Lower leg skin (tissue), 4 donors: ENCODE measurements around the gene SH3BGRL3. TPM values are rescaled to one million over a fixed set of nuclear protein-coding genes. Genes with fewer than 3 reads are reported as not detected.

Source experiments
- DNase-seq, 2 donors: peaks; one replicate each; pipeline ENCODE4 v3.0.0-alpha.2; 2019; ENCODE audit warnings: low spot score in 2 of 2
- H3K4me3 ChIP-seq: fragments of 200-600 bp; sonication (generic); 2 replicates; pipeline ENCODE4 v1.5.1; 2017; ENCODE audit warnings: mild to moderate bottlenecking, low read depth; ENCODE audit not compliant: poor library complexity, severe bottlenecking
- POLR2A ChIP-seq, 2 donors: fragments of 450-650 bp; IDR thresholded peaks; one replicate each; pipeline ENCODE4 v1.6.1; 2016 to 2017; ENCODE audit warnings: antibody characterized with exemption in 2 of 2, mild to moderate bottlenecking in 1 of 2, moderate library complexity in 1 of 2
- WGBS, 2 donors: methylation state at CpG; one replicate each; pipeline ENCODE4 v1.1.5; 2018; 5-methylcytosine and 5-hydroxymethylcytosine counted together
- intact Hi-C: fragments of 100-400 bp; cut with DNase I; formaldehyde crosslinking; loops from one replicate; pipeline ENCODE4 v1.15.0; 2023; ENCODE audit warnings: low total_unique reads
- total RNA-seq, 4 donors: library from RNA; depleted of rRNA; stranded (reverse); fragments of >200 nt; gene quantifications; one replicate each; pipeline ENCODE4 v1.1.0, GENCODE V29; 2016
- TF ChIP-seq, protein P1 (sequence below), 3 donors: fragments of 450-650 bp; IDR thresholded peaks; one replicate each; pipeline ENCODE4 v1.5.1; 2016; ENCODE audit warnings: antibody characterized with exemption in 3 of 3, mild to moderate bottlenecking in 3 of 3, moderate library complexity in 2 of 3

Gene SH3BGRL3
- total RNA-seq, 4 donors from 2014 or later, result 74.8 to 97.1 (median 78.3) TPM

DNA sequence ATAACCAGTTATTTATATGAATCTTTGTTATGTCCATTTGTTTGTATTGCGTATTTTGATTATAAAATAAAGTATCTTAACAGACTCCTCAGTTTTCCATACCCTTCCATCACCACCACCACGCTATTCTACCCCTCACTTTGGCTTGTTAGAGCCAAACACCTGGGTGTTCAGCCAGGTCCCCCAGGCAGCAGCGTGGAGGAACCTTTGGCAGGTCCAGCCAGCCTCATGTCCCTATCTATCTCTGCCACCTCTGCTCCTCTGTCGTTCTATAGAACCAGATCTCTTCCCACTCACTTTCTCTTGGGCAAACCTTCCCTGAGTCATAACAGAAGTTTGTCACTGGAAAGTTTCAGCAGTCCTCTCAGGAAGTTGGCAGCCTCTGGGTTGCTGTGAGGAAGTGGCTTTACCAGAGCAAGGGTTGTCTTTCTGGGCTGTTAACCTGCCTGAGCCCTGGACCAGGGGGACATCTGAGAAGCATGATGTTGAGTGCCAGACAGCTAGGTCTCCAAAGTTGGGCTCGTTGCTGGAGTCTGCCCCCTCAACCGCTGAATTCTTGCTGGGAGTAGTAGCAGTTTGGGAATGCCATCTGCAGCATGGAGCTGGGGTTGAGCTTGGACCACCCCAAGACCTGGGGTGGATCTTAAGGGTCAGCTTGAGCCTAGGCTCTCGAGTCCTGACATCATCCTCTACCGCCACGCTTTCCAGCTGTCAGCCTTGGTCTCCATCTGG lies 996 bp upstream of the SH3BGRL3 start:
- 10 to 17% methylated on average over 9 of the region's 9 CpGs for WGBS, 2 donors
- DNase-seq, result peak; percentile 84 to 90
- TF ChIP-seq POLR2A (IDR thresholded peaks at IDR 0.05), result no peak
- TF ChIP-seq, protein P1, sequence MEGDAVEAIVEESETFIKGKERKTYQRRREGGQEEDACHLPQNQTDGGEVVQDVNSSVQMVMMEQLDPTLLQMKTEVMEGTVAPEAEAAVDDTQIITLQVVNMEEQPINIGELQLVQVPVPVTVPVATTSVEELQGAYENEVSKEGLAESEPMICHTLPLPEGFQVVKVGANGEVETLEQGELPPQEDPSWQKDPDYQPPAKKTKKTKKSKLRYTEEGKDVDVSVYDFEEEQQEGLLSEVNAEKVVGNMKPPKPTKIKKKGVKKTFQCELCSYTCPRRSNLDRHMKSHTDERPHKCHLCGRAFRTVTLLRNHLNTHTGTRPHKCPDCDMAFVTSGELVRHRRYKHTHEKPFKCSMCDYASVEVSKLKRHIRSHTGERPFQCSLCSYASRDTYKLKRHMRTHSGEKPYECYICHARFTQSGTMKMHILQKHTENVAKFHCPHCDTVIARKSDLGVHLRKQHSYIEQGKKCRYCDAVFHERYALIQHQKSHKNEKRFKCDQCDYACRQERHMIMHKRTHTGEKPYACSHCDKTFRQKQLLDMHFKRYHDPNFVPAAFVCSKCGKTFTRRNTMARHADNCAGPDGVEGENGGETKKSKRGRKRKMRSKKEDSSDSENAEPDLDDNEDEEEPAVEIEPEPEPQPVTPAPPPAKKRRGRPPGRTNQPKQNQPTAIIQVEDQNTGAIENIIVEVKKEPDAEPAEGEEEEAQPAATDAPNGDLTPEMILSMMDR (IDR thresholded peaks at IDR 0.05), result no peak
- intact Hi-C loops, result loop anchor here (5.0 kb wide), 1 partner anchor 1032 kb away; the partner anchor contains the start of gene RSRP1
- no peak overlapping the region for H3K4me3 ChIP-seq

DNA sequence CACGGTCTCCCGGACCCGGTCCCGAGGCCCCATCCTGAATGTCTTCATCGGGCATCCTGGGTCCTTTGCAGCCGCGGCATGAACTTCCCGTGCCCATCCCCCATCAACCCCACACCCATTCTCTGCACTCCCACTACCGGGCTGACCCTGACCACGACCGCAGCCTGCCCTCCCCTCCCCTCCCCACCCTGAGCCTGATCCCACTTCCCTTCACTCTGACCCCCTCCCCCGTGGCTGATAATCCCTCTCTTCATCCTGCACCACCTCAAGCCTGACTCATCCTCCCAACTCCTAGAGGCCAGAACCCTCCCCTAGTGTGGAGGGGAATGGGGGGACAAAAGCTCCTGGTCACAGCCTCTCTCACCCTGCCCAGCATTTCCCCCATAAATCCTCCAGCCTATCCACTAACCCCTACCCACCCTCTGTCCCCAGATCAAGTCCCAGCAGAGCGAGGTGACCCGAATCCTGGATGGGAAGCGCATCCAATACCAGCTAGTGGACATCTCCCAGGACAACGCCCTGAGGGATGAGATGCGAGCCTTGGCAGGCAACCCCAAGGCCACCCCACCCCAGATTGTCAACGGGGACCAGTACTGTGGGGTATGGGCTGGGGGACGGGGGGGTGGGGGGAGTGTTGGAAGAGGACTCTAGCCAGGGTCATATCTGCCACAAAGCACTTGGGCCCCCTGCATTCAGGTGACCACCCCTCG lies 602 bp downstream of the SH3BGRL3 start:
- DNase-seq, result peak in 1 of 2 donors; percentile 90
- WGBS, 2 donors, result 18 to 23% methylated on average over 16 to 20 of the region's 20 CpGs
- intact Hi-C loops, result no loop called here

DNA sequence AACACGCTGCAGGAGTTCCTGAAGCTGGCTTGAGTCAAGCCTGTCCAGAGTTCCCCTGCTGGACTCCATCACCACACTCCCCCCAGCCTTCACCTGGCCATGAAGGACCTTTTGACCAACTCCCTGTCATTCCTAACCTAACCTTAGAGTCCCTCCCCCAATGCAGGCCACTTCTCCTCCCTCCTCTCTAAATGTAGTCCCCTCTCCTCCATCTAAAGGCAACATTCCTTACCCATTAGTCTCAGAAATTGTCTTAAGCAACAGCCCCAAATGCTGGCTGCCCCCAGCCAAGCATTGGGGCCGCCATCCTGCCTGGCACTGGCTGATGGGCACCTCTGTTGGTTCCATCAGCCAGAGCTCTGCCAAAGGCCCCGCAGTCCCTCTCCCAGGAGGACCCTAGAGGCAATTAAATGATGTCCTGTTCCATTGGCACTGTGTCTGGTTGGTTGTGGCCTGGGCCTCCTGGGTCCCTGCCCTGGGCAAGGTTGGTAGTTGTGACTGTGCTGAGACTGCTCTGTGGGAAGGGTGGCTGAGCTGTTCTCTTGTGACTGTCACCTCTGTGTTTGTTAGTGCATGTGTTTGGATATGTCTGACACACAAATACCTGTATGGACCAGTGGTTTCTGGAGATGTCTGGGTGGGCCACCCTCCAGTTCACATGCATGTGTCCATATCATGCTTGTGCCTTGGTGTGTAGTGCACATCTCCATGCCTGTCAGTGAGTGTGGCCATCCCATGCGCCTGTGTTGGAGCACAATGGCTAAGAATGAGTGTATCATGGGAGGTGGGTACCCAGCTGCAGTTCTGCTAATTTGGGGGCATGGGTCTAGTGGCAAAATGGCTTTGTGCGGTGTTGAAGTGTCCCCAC lies 1.4 kb downstream of the SH3BGRL3 start:
- TF ChIP-seq, protein P1 (IDR thresholded peaks at IDR 0.05), result no peak
- TF ChIP-seq POLR2A (IDR thresholded peaks at IDR 0.05), result no peak
- intact Hi-C loops, result no loop called here
- H3K4me3 ChIP-seq, result no peak overlapping the region
- no peak for DNase-seq
- WGBS, 2 donors, result 78 to 83% methylated on average over 5 of the region's 5 CpGs

More for the DNA sequence above, 602 bp downstream of the SH3BGRL3 start:
- peak overlapping the region; percentile 75 for H3K4me3 ChIP-seq
- no peak for TF ChIP-seq POLR2A (IDR thresholded peaks at IDR 0.05)
- TF ChIP-seq, protein P1 (IDR thresholded peaks at IDR 0.05), result no peak

DNA sequence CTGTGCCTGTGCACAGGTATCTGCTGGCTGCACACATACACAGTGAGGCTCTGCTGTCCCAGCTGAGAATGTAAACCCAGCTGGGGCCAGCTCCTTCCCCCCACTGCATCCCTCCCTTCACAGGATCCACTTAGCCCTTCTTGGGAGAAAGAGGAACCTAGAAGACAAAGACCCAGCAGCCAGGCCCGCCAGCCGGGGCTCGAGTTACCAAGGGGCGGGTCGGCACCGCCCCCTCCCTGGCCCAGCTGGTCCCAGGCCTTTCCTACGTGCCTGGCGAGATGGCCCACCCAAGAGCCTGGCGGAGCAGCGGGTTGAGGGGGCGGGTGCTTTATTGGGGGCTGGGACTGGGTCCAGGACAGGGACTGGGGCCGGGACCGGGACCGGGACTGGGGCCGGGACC lies 2.1 kb downstream of the SH3BGRL3 start:
- no peak for DNase-seq
- no peak for TF ChIP-seq POLR2A (IDR thresholded peaks at IDR 0.05)
- TF ChIP-seq, protein P1 (IDR thresholded peaks at IDR 0.05), result no peak
- intact Hi-C loops, result no loop called here
- 41 to 42% methylated on average over 11 to 15 of the region's 15 CpGs for WGBS, 2 donors
- no peak overlapping the region for H3K4me3 ChIP-seq

DNA sequence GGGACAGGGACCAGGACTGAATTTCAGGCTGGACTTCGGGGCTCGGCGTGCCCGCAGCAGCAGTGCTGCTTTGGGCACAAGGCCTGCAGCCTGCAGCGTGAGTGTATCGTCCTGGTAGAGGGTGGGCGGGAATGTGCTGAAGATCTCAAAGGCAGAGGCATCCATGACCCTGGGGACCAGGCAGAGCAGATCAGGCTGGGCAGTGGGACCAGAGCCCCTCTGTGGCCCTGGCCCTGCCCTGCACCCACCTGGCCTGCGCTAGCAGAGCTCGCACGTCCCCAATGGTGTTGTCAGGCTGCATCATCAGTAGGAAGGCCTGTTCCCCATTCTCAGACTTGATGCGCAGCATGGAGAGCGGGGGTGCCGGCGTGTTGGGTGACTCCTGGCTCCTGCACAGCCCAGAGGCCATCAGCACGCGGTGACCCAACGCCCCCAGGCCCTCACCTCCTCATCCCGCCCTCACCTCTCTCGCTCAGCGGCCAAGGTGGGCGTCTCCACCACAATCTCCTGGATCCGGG lies 2.6 kb downstream of the SH3BGRL3 start:
- TF ChIP-seq, protein P1 (IDR thresholded peaks at IDR 0.05), result no peak
- TF ChIP-seq POLR2A (IDR thresholded peaks at IDR 0.05), result no peak
- no peak overlapping the region for H3K4me3 ChIP-seq
- DNase-seq, result peak in 1 of 2 donors; percentile 81
- 72 to 80% methylated on average over 18 of the region's 22 CpGs for WGBS, 2 donors
- intact Hi-C loops, result no loop called here
